GM12892 (cell line): Measurements from ENCODE around the gene PLEKHM3.

ENCODE experiments used
- POLR2A ChIP-seq: IDR thresholded peaks from 2 replicates; pipeline ENCODE4 v1.6.1; 2011; ENCODE audit warnings: low read depth, low read length, control low read depth
- TAF1 ChIP-seq: IDR thresholded peaks from 2 replicates; pipeline ENCODE4 v1.6.1; 2011; ENCODE audit warnings: low read depth, mild to moderate bottlenecking, control low read depth, low read length, borderline replicate concordance

GRCh38 chr2:207830778-207831438 is 194.4 kb downstream of the PLEKHM3 start:
- TF ChIP-seq TAF1: no peak
- TF ChIP-seq POLR2A: no peak
